Loucy (cell line): Measurements from ENCODE around the gene SHC1.

Source experiments
- CTCF ChIP-seq: fragments of 200-600 bp; sonication (generic); conservative IDR thresholded peaks from 2 replicates; pipeline ENCODE4 v1.5.1; 2014; ENCODE audit warnings: mild to moderate bottlenecking, antibody characterized with exemption, low read length
- EZH2phosphoT487 ChIP-seq: fragments of 200-600 bp; IDR thresholded peaks from 2 replicates; pipeline ENCODE4 v1.6.1; 2018; ENCODE audit warnings: antibody characterized with exemption, mild to moderate bottlenecking, moderate library complexity, borderline replicate concordance

- TF ChIP-seq EZH2phosphoT487 (no peak), CTCF (peak; percentile 100)
These were observed 46.7 kb upstream of the SHC1 start for GRCh38 chr1:155017041-155017945.
